ENCODE results near the gene PDE5A.
"Not testable (repeated sequence)": the region's sequence is repeated elsewhere in the genome, so short reads cannot be mapped to it uniquely, and the experiment has no call there.

The PDE5A gene

GRCh38 chr4:119643306-119644042 is 14.9 kb upstream of the PDE5A start:
- DNase-seq: no peak

- no peak for DNase-seq
Measured at GRCh38 chr4:119641765-119642164, 13.2 kb upstream of the PDE5A start.

DNA sequence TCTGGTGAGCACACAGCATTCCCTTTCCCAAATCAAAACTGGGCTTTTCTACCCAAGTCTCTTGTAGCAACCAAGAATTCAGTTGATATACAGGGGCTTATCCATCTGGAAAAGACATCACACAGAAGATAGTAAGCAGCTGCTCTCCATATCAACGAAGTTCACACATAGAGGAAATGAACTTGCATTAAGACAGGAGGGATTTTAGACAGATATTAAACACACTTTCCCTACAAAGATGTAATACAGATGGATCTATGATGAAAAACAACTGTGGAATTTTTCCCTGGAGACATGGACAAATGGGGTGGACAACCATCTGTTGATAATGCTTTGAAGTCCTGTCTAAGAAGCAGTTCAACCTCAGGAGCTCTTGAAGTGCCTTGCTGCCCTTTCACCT is 9.8 kb upstream of the PDE5A start:
- no peak for DNase-seq

GRCh38 chr4:119636851-119637250 is 8.2 kb upstream of the PDE5A start:
- DNase-seq: not testable (repeated sequence)

- no peak for DNase-seq
Measured at GRCh38 chr4:119632216-119632615, 3.6 kb upstream of the PDE5A start.

DNA sequence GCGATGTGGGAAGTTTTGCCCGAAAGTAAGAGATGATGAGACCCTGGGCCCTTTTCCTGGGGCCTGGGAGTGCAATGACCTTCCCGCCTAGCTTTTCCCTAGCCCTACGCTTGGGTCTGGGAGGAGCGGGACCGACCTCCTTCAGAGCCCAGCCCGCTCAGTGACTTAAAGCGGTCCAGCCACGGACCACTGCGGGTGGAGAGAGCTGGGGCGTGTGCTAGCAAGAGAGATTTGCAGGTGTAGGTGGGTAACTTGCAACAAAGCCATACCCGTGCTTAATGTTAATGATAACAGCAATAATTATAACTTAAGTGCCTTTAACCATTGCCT is 503 bp upstream of the PDE5A start:
- no peak for DNase-seq

DNA sequence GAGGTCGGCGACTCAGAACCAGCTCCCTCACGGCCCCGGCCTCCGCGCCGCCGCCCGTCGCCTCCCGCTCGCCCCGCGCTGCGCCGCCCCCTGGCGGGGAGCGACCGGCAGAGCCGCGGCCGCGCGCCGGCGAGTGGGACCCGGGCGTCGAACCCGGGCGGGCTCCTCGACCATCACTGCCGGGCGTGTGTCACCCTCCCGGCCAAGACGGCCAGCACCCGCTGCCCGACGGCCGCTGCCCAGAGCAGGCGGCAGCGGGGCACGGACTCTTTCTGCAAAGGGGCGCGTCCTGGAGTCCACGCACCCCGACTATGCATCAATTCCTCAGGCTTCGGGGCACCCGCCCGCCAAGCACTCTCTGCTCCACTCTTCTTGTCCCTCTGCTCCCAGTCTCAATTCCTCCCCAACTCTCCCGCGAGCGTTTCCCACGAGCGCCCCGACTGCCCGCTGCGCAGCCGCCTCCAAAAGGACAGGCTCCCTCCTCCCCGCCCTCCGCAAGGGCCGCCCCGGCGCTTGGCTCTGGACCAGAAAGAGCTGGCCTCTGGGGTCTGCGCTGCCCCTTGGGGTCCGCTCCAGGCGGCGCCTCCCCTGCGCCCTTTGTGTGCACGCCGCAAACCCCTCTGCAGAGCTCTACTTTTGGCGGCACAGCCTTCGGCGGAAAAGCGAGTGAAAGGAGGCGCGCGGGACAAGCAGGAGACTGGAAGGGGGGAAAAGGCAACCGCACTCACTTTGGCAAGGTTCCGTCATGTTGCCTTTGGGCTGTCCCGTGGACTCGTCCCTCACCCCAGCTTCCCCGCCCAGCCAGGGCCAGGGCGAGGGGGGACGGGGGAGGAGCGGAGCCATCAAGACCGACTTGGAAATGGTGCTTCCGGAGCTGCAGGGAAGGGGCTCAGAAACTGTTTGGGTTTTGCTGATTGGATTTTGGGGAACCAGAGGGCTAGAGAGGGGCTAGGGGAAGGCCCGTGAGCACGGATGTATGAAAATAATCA is 1.0 kb downstream of the PDE5A start:
- no peak for DNase-seq

DNA sequence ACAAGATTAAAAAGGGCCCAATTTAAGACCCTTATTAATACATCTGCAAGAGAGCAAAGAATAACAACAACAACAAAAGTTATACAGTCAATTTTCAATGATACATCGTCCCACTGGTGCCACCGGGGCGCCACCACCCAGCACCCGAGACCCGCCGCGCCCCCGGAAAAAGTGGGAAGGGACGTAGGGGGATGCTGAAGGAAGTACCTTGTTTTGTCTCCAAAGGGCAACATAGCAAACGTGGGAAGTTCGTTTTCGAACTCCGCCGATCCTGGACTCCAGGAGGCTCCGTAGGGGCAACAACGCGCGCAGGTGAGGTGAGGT is 1.7 kb downstream of the PDE5A start:
- no peak for DNase-seq

GRCh38 chr4:119626420-119626819 is 2.2 kb downstream of the PDE5A start:
- DNase-seq: no peak

DNA sequence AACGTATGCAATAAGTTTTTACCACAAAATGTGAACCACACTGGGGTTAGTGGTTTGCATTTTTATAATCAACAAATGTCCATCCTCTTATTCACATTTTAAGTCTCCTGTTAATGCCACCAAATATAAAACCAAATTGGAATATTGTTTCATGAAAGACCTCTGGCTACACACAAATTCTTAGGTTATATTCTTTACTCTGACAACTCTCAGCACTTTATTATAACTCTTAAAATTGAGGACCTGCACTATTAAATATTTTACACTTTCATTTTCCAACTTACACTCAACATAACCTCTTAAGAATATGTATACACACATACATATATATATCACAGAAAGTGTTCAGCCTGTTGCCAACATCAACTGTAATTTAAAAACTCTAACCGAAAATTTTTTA is 2.8 kb downstream of the PDE5A start:
- DNase-seq: no peak

DNA sequence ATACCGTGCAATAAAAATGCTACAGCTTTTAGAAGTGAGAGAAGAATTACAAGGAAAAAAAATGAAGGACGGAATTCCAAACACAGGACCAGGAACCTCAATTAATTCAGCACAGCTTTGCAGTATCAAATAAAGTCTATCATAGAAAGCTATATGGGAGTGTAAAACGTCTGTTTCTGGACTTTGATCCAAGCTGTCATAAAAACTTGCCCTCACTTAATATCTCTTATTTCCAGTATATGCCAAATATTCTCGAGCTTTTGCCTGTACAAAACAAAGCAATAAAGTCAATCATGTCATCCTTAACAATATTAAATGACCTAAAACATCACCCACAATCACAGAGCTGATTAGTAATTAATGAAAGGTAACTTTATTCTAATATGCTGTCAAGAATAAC is 4.2 kb downstream of the PDE5A start:
- DNase-seq: no peak

GRCh38 chr4:119623025-119623424 is 5.6 kb downstream of the PDE5A start:
- no peak for DNase-seq

DNA sequence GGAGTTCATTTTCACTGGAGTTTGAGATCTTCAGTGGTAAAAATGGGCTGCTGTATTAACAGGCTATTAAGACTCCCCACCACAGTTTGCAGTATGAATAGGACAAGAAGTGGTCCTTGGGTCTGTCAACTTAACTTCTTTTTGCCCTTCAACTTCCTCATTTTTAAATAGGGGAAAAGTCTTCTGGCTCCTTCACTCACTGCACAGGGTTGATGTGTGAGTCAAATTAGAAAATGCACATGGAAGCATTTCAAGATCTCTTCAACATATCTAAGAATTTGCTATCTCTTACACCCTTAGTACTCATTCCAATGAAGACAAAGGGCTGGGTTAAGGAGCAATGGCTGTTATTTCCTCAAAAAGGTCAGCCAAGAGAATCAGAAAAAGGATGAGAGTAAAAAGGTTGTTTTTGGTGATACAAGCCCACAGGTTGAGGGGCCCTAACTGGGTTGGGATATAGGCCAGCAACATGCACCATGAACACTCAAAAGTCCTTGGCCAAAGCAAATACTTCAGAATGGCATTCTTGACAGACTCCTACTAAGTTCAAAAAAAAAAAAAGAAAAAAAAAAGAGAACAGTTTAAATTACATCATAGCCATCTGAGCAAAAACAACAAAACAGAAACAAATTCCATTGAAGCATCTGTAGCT is 13.4 kb downstream of the PDE5A start:
- DNase-seq: no peak

DNA sequence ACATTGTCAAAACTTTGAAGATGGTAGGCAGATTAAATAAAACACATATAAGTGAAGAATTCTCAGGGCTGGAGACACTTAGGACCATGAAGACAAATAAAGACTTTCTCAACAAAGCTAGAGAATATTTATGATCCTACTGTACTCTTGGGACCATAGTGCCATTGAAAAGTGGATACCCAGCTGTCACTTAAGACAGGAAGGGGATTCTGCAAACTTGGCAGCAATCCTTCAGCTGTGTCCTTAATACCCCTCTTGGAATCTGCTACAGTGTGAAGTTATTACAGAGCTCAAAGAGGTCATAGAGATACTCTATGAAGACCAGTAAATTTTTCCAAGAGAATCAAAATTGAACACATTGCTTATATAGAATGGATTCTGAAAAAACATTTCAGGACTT is 24.3 kb downstream of the PDE5A start:
- DNase-seq: no peak

DNA sequence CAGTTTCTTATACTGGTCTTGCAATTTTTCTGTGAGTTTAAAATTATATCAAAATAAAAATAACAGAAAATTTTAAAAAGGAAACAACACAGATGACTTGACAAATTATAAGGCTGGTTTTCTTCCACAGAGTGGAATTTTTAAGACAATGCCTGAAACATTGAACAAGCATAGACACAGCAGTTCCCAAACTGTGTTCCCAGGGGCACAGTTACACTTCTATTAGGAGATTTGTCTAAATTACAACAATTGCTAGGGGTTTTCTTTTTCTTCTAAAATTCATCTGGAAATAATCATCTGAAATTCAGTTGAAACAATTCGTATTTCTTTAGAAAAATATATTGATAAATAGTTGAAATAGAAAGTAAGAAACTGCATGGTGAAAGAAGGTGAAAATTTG is 26.2 kb downstream of the PDE5A start:
- no peak for DNase-seq

GRCh38 chr4:119598521-119598920 is 30.1 kb downstream of the PDE5A start:
- DNase-seq: no peak

GRCh38 chr4:119597377-119597776 is 31.2 kb downstream of the PDE5A start:
- DNase-seq: no peak

GRCh38 chr4:119593698-119594097 is 34.9 kb downstream of the PDE5A start:
- DNase-seq: no peak

- DNase-seq: no peak
Measured at GRCh38 chr4:119592830-119593229, 35.8 kb downstream of the PDE5A start.

- DNase-seq: no peak
Measured at GRCh38 chr4:119589165-119589564, 39.4 kb downstream of the PDE5A start.

DNA sequence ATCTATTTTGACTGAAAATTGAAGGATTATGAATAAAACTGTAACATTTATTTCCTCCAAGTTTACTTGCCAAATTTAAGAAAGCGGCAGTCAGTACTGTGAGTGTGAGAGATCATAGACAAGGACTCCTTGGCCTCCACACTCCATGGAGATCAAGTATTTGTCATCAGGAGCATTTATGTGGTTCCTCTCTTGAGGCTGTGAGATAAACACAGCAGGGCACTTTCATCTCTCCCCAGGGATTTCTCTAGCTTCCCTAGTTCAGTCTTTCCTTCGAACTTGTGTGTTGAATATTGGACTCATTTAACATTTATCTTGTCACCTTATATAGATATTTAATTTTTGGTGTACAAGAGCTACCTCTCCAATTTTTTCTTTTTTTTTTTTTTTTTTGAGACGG is 40.8 kb downstream of the PDE5A start:
- no peak for DNase-seq

GRCh38 chr4:119585771-119586170 is 42.8 kb downstream of the PDE5A start:
- DNase-seq: no peak

DNA sequence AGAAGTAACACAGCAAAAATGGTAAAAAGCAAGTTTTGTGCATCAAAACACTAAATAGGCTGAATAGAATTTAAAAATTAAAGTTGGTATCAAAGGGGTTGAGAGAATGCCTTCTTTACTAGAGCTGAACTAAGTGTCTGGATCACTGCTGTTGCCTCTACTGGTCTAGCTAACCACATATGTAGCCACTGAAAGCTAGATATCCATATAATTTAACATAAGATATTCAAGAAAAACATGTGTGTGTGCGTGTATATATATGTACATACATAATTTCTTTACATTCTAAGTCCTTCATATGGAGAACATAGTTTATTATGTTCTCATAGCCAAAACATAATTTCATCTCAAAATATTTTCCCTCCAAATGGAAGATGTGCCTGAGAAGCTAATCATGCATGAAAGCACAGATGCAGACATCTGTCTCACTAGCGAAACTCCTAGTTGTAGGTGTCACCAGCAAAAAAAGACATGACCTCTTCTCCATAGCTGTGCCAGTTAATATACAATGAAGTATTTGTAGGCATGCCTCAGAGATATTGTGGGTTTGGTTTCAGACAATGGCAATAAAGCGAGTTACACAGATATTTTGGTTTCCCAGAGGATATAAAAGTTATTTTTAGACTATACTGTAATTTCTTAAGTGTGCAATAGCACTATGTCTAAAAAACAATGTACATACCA is 47.3 kb downstream of the PDE5A start:
- DNase-seq: no peak

Measured in SHP77 treated with DMSO at 0.1 percent for 48 hours (cell line).